ENCODE data around the gene ARID1B. TPM values are rescaled to one million over a fixed set of nuclear protein-coding genes. Genes with fewer than 3 reads are reported as not detected.

The ARID1B gene
- total and polyA plus RNA-seq, 2 of the 13 experiments (the other 11 are each of a cell fraction or from before 2014, with no cell fraction given): 20.1 to 32.6 TPM

GRCh38 chr6:157005940-157006339 is 228.8 kb downstream of the ARID1B start:
- CTCF ChIA-PET (ENCODE audit: low intra/inter-chr PET ratio, low total read pairs): no interaction called here
- FAIRE-seq (no peak), ATAC-seq (no peak), DNase-seq (ENCODE audit: low spot score) (no peak)
- no peak overlapping the region for H2AFZ ChIP-seq (ENCODE audit: low read length)
- H3K79me2 ChIP-seq (ENCODE audit: insufficient read depth, low read length): peaks cover 24% of the 10 kb centered on the region
- H3K27ac ChIP-seq (ENCODE audit: extremely low read length, insufficient read depth, low read length): no peak overlapping the region
- no peaks in the 10 kb centered on the region for H3K9me3 ChIP-seq (ENCODE audit: low read length)
- H3K27me3 ChIP-seq (ENCODE audit: control insufficient read depth in 1 of 2, insufficient read depth in 2 of 2, low read length in 2 of 2): no peaks in the 10 kb centered on the region
- no peaks in the 10 kb centered on the region for H4K20me1 ChIP-seq (ENCODE audit: insufficient read depth, low read length)
- H3K4me1 ChIP-seq (ENCODE audit: insufficient read depth, low read length): peaks cover 14% of the 10 kb centered on the region
- intact Hi-C loops (cut with micrococcal nuclease; ENCODE audit: unreplicated experiment) (no loop called here), in situ Hi-C loops (cut with HindIII; ENCODE audit: extremely low pct_ligation_motif_present, low pct_unique_long_range_greater_than_20kb) (no loop called here)
- no peak overlapping the region for H3K4me3 ChIP-seq (replicated peaks in 1 of 3; ENCODE audit: insufficient read depth in 1 of 3, low read depth in 2 of 3, low read length in 3 of 3)
- 75% methylated on average over 2 of the region's 2 CpGs for WGBS (ENCODE audit: low lambda C conversion rate)
- TF ChIP-seq ZNF512B (CRISPR knock-in tag; IDR thresholded peaks at IDR 0.05; ENCODE audit: borderline replicate concordance) (no peak), RFXANK (CRISPR knock-in tag; IDR thresholded peaks at IDR 0.05) (no peak), ZNF280B (CRISPR knock-in tag; IDR thresholded peaks at IDR 0.05; ENCODE audit: borderline replicate concordance) (no peak), TRAFD1 (CRISPR knock-in tag; IDR thresholded peaks at IDR 0.05; ENCODE audit: borderline replicate concordance) (no peak), REL (CRISPR knock-in tag; conservative IDR thresholded peaks at IDR 0.05) (no peak), ZNF570 (CRISPR knock-in tag; IDR thresholded peaks at IDR 0.05; ENCODE audit: borderline replicate concordance) (no peak)
- POLR2A ChIA-PET: no interaction called here
- H3K36me3 ChIP-seq (replicated peaks in 1 of 2; ENCODE audit: control insufficient read depth in 1 of 2, insufficient read depth in 2 of 2, low read length in 2 of 2): no peaks in the 10 kb centered on the region; a peak in 1 of 5 replicates
- no peak overlapping the region for H3K4me2 ChIP-seq (ENCODE audit: low read depth, low read length)
- BruUV-seq (replicated peaks): no TSS peak
- no peak overlapping the region for H3K9ac ChIP-seq (ENCODE audit: insufficient read depth, low read depth, low read length)
